Mammary epithelial cell (primary cell): ENCODE data around the gene RIC8B.
"Not testable (repeated sequence)": the region's sequence is repeated elsewhere in the genome, so short reads cannot be mapped to it uniquely, and the experiment has no call there.

ENCODE experiments used
- CTCF ChIP-seq, 2 donors: IDR thresholded peaks in 1 of 2; conservative IDR thresholded peaks in 1 of 2; 2 replicates each; pipeline ENCODE4 v1.5.1; 2011 to 2012; ENCODE audit warnings: inconsistent platforms in 2 of 2, low read length in 2 of 2, mild to moderate bottlenecking in 2 of 2, control low read depth in 1 of 2, low read depth in 1 of 2; ENCODE audit not compliant: insufficient read depth in 1 of 2; ENCODE audit errors: extremely low read depth in 1 of 2
- EZH2 ChIP-seq: IDR thresholded peaks from 2 replicates; pipeline ENCODE4 v1.6.1; 2012; ENCODE audit warnings: low read length, inconsistent platforms, borderline replicate concordance

GRCh38 chr12:106921976-106922375 is 147.5 kb downstream of the RIC8B start:
- not testable (repeated sequence) for TF ChIP-seq CTCF (conservative IDR thresholded peaks at IDR 0.05 in 1 of 2, IDR thresholded peaks at IDR 0.05 in 1 of 2; ENCODE audit: extremely low read depth in 1 of 2, insufficient read depth in 1 of 2, low read depth in 1 of 2, low read length in 2 of 2); EZH2
